ENCODE results near the gene DMAC2. TPM values are rescaled to one million over a fixed set of nuclear protein-coding genes. Genes with fewer than 3 reads are reported as not detected.

The DMAC2 gene
- total and polyA plus RNA-seq, 2 donors (not counting 3 experiments of a cell fraction or from before 2014, with no cell fraction given), result 65.4 to 137 TPM

GRCh38 chr19:41430922-41431321 lies 8.8 kb downstream of the DMAC2 start:
- no peak overlapping the region for H2AFZ ChIP-seq (ENCODE audit: low read depth, low read length)
- no peak for FAIRE-seq
- no peaks in the 10 kb centered on the region for H3K9me1 ChIP-seq (replicated peaks; ENCODE audit: control insufficient read depth, extremely low read depth, insufficient read depth, low read length)
- no peak for TF ChIP-seq MYC (IDR thresholded peaks at IDR 0.05; ENCODE audit: low read depth, low read length)
- TF ChIP-seq GATA2 (IDR thresholded peaks at IDR 0.05; ENCODE audit: insufficient read depth, insufficient read length, low read depth, low read length), result no peak
- no peak for TF ChIP-seq EZH2 (IDR thresholded peaks at IDR 0.05; ENCODE audit: borderline replicate concordance, low read depth, low read length, severe bottlenecking)
- TF ChIP-seq MAX (IDR thresholded peaks at IDR 0.05; ENCODE audit: insufficient read depth, insufficient read length), result no peak
- TF ChIP-seq JUN (IDR thresholded peaks at IDR 0.05; ENCODE audit: borderline replicate concordance, insufficient read depth, insufficient read length, low read depth), result no peak
- no peak for TF ChIP-seq POLR2AphosphoS5 (IDR thresholded peaks at IDR 0.05; ENCODE audit: insufficient read depth, low read depth, low read length)
- TF ChIP-seq CTCF (IDR thresholded peaks at IDR 0.05; ENCODE audit: extremely low read depth in 1 of 2, insufficient read depth in 1 of 2, low read depth in 1 of 2, low read length in 2 of 2), result no peak
- no peak for TF ChIP-seq FOS (IDR thresholded peaks at IDR 0.05; ENCODE audit: borderline replicate concordance, insufficient read depth, low read length)
- TF ChIP-seq POLR2A (IDR thresholded peaks at IDR 0.05; ENCODE audit: low read depth, low read length), result no peak
- H3K9ac ChIP-seq (replicated peaks; ENCODE audit: extremely low read depth, insufficient read depth, low read length), result no peak overlapping the region
- no peak for DNase-seq (ENCODE audit: low read depth, low spot score)
- H3K27ac ChIP-seq (ENCODE audit: insufficient read depth, low read depth, low read length), result no peak overlapping the region
- no peaks in the 10 kb centered on the region for H3K9me3 ChIP-seq (replicated peaks; ENCODE audit: control insufficient read depth, insufficient read depth, low read length)
- POLR2A ChIA-PET, result interaction anchor here (0.7 kb wide), 1 partner anchor 33 kb away, joined by 3 read pairs; no protein-coding TSS in a partner anchor
- dilution Hi-C loops (cut with MboI; ENCODE audit: extremely low pct_ligation_motif_present, low sequenced_read_pairs), result no loop called here
- H3K4me2 ChIP-seq (ENCODE audit: insufficient read depth, low read length), result no peak overlapping the region
- no peaks in the 10 kb centered on the region for H4K20me1 ChIP-seq (replicated peaks; ENCODE audit: control insufficient read depth, extremely low read depth, insufficient read depth, low read length)
- CTCF ChIA-PET, result interaction anchor here (0.6 to 2.3 kb wide), 20 partner anchors 9 to 227 kb away, joined by 3 to 22 read pairs (median 6); partner anchors contain the start of genes DMAC2 and TGFB1
- BruUV-seq (replicated peaks), result no TSS peak
- intact Hi-C loops (cut with micrococcal nuclease), result loop anchor here (1.0 to 5.0 kb wide), 2 partner anchors 110 to 124 kb away; no protein-coding TSS in a partner anchor
- H3K36me3 ChIP-seq (ENCODE audit: control insufficient read depth in 2 of 2, extremely low read depth in 1 of 2, insufficient read depth in 2 of 2, low read length in 2 of 2), result peaks cover 0 to 12% of the 10 kb centered on the region in 2 experiments
- H3K4me1 ChIP-seq (ENCODE audit: control insufficient read depth, extremely low read depth, insufficient read depth, low read length), result peaks cover 25% of the 10 kb centered on the region
- H3K4me3 ChIP-seq (replicated peaks in 1 of 3; ENCODE audit: insufficient read depth in 1 of 3, low read depth in 1 of 3, low read length in 3 of 3), result no peak overlapping the region
- H3K79me2 ChIP-seq (ENCODE audit: control insufficient read depth, insufficient read depth, low read length), result peaks cover 1% of the 10 kb centered on the region
- H3K27me3 ChIP-seq (ENCODE audit: control insufficient read depth in 2 of 2, insufficient read depth in 2 of 2, low read length in 2 of 2), result no peaks in the 10 kb centered on the region

Measured in endothelial cell of umbilical vein (primary cell).